Measurements from ENCODE around the gene ITIH4.
"Not testable (repeated sequence)": the region's sequence is repeated elsewhere in the genome, so short reads cannot be mapped to it uniquely, and the experiment has no call there.

Gene ITIH4

GRCh38 chr3:52779837-52780585, 50.5 kb downstream of the ITIH4 start:
- no peaks in the 10 kb centered on the region for H3K27me3 ChIP-seq (ENCODE audit: low read depth, low read length)
- H3K27ac ChIP-seq (ENCODE audit: low read length): no peak overlapping the region
- H3K4me3 ChIP-seq (ENCODE audit: low read depth in 1 of 2, low read length in 2 of 2): no peak overlapping the region
- H3K4me1 ChIP-seq (ENCODE audit: control insufficient read depth in 1 of 2, insufficient read depth in 2 of 2, low read length in 2 of 2): no peaks in the 10 kb centered on the region
- no peaks in the 10 kb centered on the region for H3K36me3 ChIP-seq (ENCODE audit: control insufficient read depth in 1 of 2, insufficient read depth in 2 of 2, low read length in 2 of 2)
- H3K9me3 ChIP-seq (ENCODE audit: control insufficient read depth in 1 of 2, low read length in 2 of 2): no peaks in the 10 kb centered on the region

- Histone ChIP-seq H3K27ac (ENCODE audit: low read length) (no peak overlapping the region), H3K4me1 (ENCODE audit: control insufficient read depth in 1 of 2, insufficient read depth in 2 of 2, low read length in 2 of 2) (no peaks in the 10 kb centered on the region), H3K4me3 (ENCODE audit: low read depth in 1 of 2, low read length in 2 of 2) (no peak overlapping the region), H3K36me3 (ENCODE audit: control insufficient read depth in 1 of 2, insufficient read depth in 2 of 2, low read length in 2 of 2) (no peaks in the 10 kb centered on the region), H3K9me3 (ENCODE audit: control insufficient read depth in 1 of 2, low read length in 2 of 2) (no peaks in the 10 kb centered on the region), H3K27me3 (ENCODE audit: low read depth, low read length) (no peaks in the 10 kb centered on the region)
These were observed 51.2 kb downstream of the ITIH4 start for GRCh38 chr3:52779011-52779836.

GRCh38 chr3:52777959-52778805, 52.3 kb downstream of the ITIH4 start:
- Histone ChIP-seq H3K9me3 (ENCODE audit: control insufficient read depth in 1 of 2, low read length in 2 of 2) (no peaks in the 10 kb centered on the region), H3K27ac (ENCODE audit: low read length) (no peak overlapping the region), H3K36me3 (ENCODE audit: control insufficient read depth in 1 of 2, insufficient read depth in 2 of 2, low read length in 2 of 2) (no peaks in the 10 kb centered on the region), H3K27me3 (ENCODE audit: low read depth, low read length) (no peaks in the 10 kb centered on the region), H3K4me1 (ENCODE audit: control insufficient read depth in 1 of 2, insufficient read depth in 2 of 2, low read length in 2 of 2) (no peaks in the 10 kb centered on the region), H3K4me3 (ENCODE audit: low read depth in 1 of 2, low read length in 2 of 2) (no peak overlapping the region)

GRCh38 chr3:52777127-52777958, 53.1 kb downstream of the ITIH4 start, which contains the start of gene ITIH1:
TSS of gene ITIH1 (plus strand) at chr3:52777599. CDS start at chr3:52777616, 17 bp downstream.
- no peaks in the 10 kb centered on the region for H3K4me1 ChIP-seq (ENCODE audit: control insufficient read depth in 1 of 2, insufficient read depth in 2 of 2, low read length in 2 of 2)
- no peak within 1 kb of the TSS for H3K4me3 ChIP-seq (ENCODE audit: low read depth in 1 of 2, low read length in 2 of 2)
- no peak within 1 kb of the TSS for H3K27ac ChIP-seq (ENCODE audit: low read length)

GRCh38 chr3:52776486-52776885, 54.0 kb downstream of the ITIH4 start:
- H3K4me1 ChIP-seq (ENCODE audit: control insufficient read depth in 1 of 2, insufficient read depth in 2 of 2, low read length in 2 of 2); H3K27ac ChIP-seq (ENCODE audit: low read length); H3K36me3 ChIP-seq (ENCODE audit: control insufficient read depth in 1 of 2, insufficient read depth in 2 of 2, low read length in 2 of 2); H3K4me3 ChIP-seq (ENCODE audit: low read depth in 1 of 2, low read length in 2 of 2); H3K27me3 ChIP-seq (ENCODE audit: low read depth, low read length); H3K9me3 ChIP-seq (ENCODE audit: control insufficient read depth in 1 of 2, low read length in 2 of 2): not testable (repeated sequence)

More at GRCh38 chr3:52777127-52777958, 53.1 kb downstream of the ITIH4 start, which contains the start of gene ITIH1:
- no peaks in the 10 kb centered on the region for H3K27me3 ChIP-seq (ENCODE audit: low read depth, low read length)
- H3K36me3 ChIP-seq (ENCODE audit: control insufficient read depth in 1 of 2, insufficient read depth in 2 of 2, low read length in 2 of 2): no peaks in the 10 kb centered on the region
- no peaks in the 10 kb centered on the region for H3K9me3 ChIP-seq (ENCODE audit: control insufficient read depth in 1 of 2, low read length in 2 of 2)

- H3K4me3 ChIP-seq (ENCODE audit: low read depth in 1 of 2, low read length in 2 of 2): no peak overlapping the region
- no peaks in the 10 kb centered on the region for H3K36me3 ChIP-seq (ENCODE audit: control insufficient read depth in 1 of 2, insufficient read depth in 2 of 2, low read length in 2 of 2)
- no peaks in the 10 kb centered on the region for H3K9me3 ChIP-seq (ENCODE audit: control insufficient read depth in 1 of 2, low read length in 2 of 2)
- H3K27ac ChIP-seq (ENCODE audit: low read length): no peak overlapping the region
- peaks cover 0 to 5% of the 10 kb centered on the region in 2 donors for H3K4me1 ChIP-seq (ENCODE audit: control insufficient read depth in 1 of 2, insufficient read depth in 2 of 2, low read length in 2 of 2)
- no peaks in the 10 kb centered on the region for H3K27me3 ChIP-seq (ENCODE audit: low read depth, low read length)
These were observed 54.6 kb downstream of the ITIH4 start for GRCh38 chr3:52775877-52776276.

- Histone ChIP-seq H3K4me3 (ENCODE audit: low read depth in 1 of 2, low read length in 2 of 2) (no peak overlapping the region), H3K27ac (ENCODE audit: low read length) (no peak overlapping the region), H3K4me1 (ENCODE audit: control insufficient read depth in 1 of 2, insufficient read depth in 2 of 2, low read length in 2 of 2) (peaks cover 0 to 5% of the 10 kb centered on the region in 2 donors), H3K9me3 (ENCODE audit: control insufficient read depth in 1 of 2, low read length in 2 of 2) (no peaks in the 10 kb centered on the region), H3K36me3 (ENCODE audit: control insufficient read depth in 1 of 2, insufficient read depth in 2 of 2, low read length in 2 of 2) (no peaks in the 10 kb centered on the region), H3K27me3 (ENCODE audit: low read depth, low read length) (no peaks in the 10 kb centered on the region)
These were observed 55.3 kb downstream of the ITIH4 start for GRCh38 chr3:52774901-52775864.

- peaks cover 8 to 15% of the 10 kb centered on the region in 2 donors for H3K4me1 ChIP-seq (ENCODE audit: control insufficient read depth in 1 of 2, insufficient read depth in 2 of 2, low read length in 2 of 2)
- H3K27me3 ChIP-seq (ENCODE audit: low read depth, low read length): no peaks in the 10 kb centered on the region
- H3K9me3 ChIP-seq (ENCODE audit: control insufficient read depth in 1 of 2, low read length in 2 of 2): no peaks in the 10 kb centered on the region
- no peaks in the 10 kb centered on the region for H3K36me3 ChIP-seq (ENCODE audit: control insufficient read depth in 1 of 2, insufficient read depth in 2 of 2, low read length in 2 of 2)
- H3K27ac ChIP-seq (ENCODE audit: low read length): no peak overlapping the region
- no peak overlapping the region for H3K4me3 ChIP-seq (ENCODE audit: low read depth in 1 of 2, low read length in 2 of 2)
These were observed 56.3 kb downstream of the ITIH4 start for GRCh38 chr3:52774066-52774713.

- Histone ChIP-seq H3K4me3 (ENCODE audit: low read depth in 1 of 2, low read length in 2 of 2) (no peak overlapping the region), H3K36me3 (ENCODE audit: control insufficient read depth in 1 of 2, insufficient read depth in 2 of 2, low read length in 2 of 2) (peaks cover 0 to under 1% of the 10 kb centered on the region in 2 donors), H3K27me3 (ENCODE audit: low read depth, low read length) (no peaks in the 10 kb centered on the region), H3K27ac (ENCODE audit: low read length) (no peak overlapping the region), H3K4me1 (ENCODE audit: control insufficient read depth in 1 of 2, insufficient read depth in 2 of 2, low read length in 2 of 2) (peaks cover 9 to 15% of the 10 kb centered on the region in 2 donors), H3K9me3 (ENCODE audit: control insufficient read depth in 1 of 2, low read length in 2 of 2) (no peaks in the 10 kb centered on the region)
These were observed 57.0 kb downstream of the ITIH4 start for GRCh38 chr3:52773361-52774065.
